H9 (cell line): ENCODE results near the gene TENM4. TPM values are rescaled to one million over a fixed set of nuclear protein-coding genes. Genes with fewer than 3 reads are reported as not detected.

Experiments
- DNase-seq: peaks from one replicate; pipeline ENCODE4 v3.0.0-alpha.2; 2017
- H2AFZ ChIP-seq: one replicate; pipeline ENCODE4 v1.6.1; 2013; ENCODE audit warnings: mild to moderate bottlenecking, low read length, control low read depth, moderate library complexity
- H2AK5ac ChIP-seq: 2 replicates; pipeline ENCODE4 v1.6.1; 2013; ENCODE audit warnings: low read length, control low read depth, mixed read lengths; ENCODE audit not compliant: insufficient read length
- H2BK120ac ChIP-seq: one replicate; pipeline ENCODE4 v1.6.1; 2013; ENCODE audit warnings: low read depth, mild to moderate bottlenecking, low read length, control low read depth, inconsistent platforms; ENCODE audit not compliant: poor library complexity, severe bottlenecking
- H2BK12ac ChIP-seq: 2 replicates; pipeline ENCODE4 v1.6.1; 2013; ENCODE audit warnings: low read length, control low read depth, mixed read lengths, low read depth; ENCODE audit not compliant: insufficient read length
- H2BK15ac ChIP-seq: 2 replicates; pipeline ENCODE4 v1.6.1; 2013; ENCODE audit warnings: low read depth, low read length, control low read depth
- H2BK20ac ChIP-seq: one replicate; pipeline ENCODE4 v1.6.1; 2013; ENCODE audit warnings: low read depth, mild to moderate bottlenecking, low read length, control low read depth, inconsistent platforms; ENCODE audit not compliant: poor library complexity, severe bottlenecking
- H2BK5ac ChIP-seq: 2 replicates; pipeline ENCODE4 v1.6.1; 2013; ENCODE audit warnings: low read length, control low read depth, mixed read lengths; ENCODE audit not compliant: insufficient read length
- H3K14ac ChIP-seq: 2 replicates; pipeline ENCODE4 v1.6.1; 2013; ENCODE audit warnings: low read length, control low read depth; ENCODE audit not compliant: insufficient read depth
- H3K18ac ChIP-seq: 2 replicates; pipeline ENCODE4 v1.6.1; 2013; ENCODE audit warnings: low read depth, mild to moderate bottlenecking, mixed read lengths, low read length, control low read depth; ENCODE audit not compliant: insufficient read length
- H3K23ac ChIP-seq: 2 replicates; pipeline ENCODE4 v1.6.1; 2013; ENCODE audit warnings: low read length, control low read depth, mixed read lengths, low read depth; ENCODE audit not compliant: insufficient read length
- H3K23me2 ChIP-seq: 2 replicates; pipeline ENCODE4 v1.6.1; 2013; ENCODE audit warnings: low read depth, mild to moderate bottlenecking, mixed read lengths, low read length, control low read depth; ENCODE audit not compliant: insufficient read length, poor library complexity, severe bottlenecking
- H3K27ac ChIP-seq: 2 replicates; pipeline ENCODE4 v1.5.1; 2013; ENCODE audit warnings: low read length, control low read depth, mixed read lengths, low read depth; ENCODE audit not compliant: insufficient read length
- H3K27me3 ChIP-seq: 2 replicates; pipeline ENCODE4 v1.6.1; 2013; ENCODE audit warnings: low read length, control low read depth, inconsistent platforms; ENCODE audit not compliant: insufficient read depth
- H3K4ac ChIP-seq: 2 replicates; pipeline ENCODE4 v1.6.1; 2013; ENCODE audit warnings: low read depth, mild to moderate bottlenecking, control low read depth, inconsistent platforms, low read length, moderate library complexity
- H3K4me1 ChIP-seq: 2 replicates; pipeline ENCODE4 v1.6.1; 2013; ENCODE audit warnings: low read length, control low read depth, inconsistent platforms; ENCODE audit not compliant: insufficient read depth
- H3K4me2 ChIP-seq: 2 replicates; pipeline ENCODE4 v1.6.1; 2013; ENCODE audit warnings: low read length, control low read depth, mixed read lengths; ENCODE audit not compliant: insufficient read length, insufficient read depth
- H3K56ac ChIP-seq: 2 replicates; pipeline ENCODE4 v1.6.1; 2013; ENCODE audit warnings: low read depth, mild to moderate bottlenecking, mixed read lengths, low read length, control low read depth; ENCODE audit not compliant: insufficient read length
- H3K79me1 ChIP-seq: 2 replicates; pipeline ENCODE4 v1.6.1; 2013; ENCODE audit warnings: low read depth, mild to moderate bottlenecking, moderate library complexity, low read length, control low read depth, inconsistent platforms; ENCODE audit not compliant: insufficient read depth, poor library complexity, severe bottlenecking
- H3K79me2 ChIP-seq: 2 replicates; pipeline ENCODE4 v1.6.1; 2013; ENCODE audit warnings: low read length, control low read depth, inconsistent platforms; ENCODE audit not compliant: insufficient read depth
- H3K9ac ChIP-seq: 2 replicates; pipeline ENCODE4 v1.6.1; 2013; ENCODE audit warnings: low read length, control low read depth, mixed read lengths; ENCODE audit not compliant: insufficient read length; ENCODE audit errors: extremely low read depth
- H3K9me3 ChIP-seq: one replicate; pipeline ENCODE4 v1.6.1; 2013; ENCODE audit warnings: low read depth, low read length, inconsistent platforms; ENCODE audit not compliant: control insufficient read depth
- H3T11ph ChIP-seq: one replicate; pipeline ENCODE4 v1.6.1; 2013; ENCODE audit warnings: mild to moderate bottlenecking, low read length, control low read depth, inconsistent platforms
- H4K20me1 ChIP-seq: one replicate; pipeline ENCODE4 v1.6.1; 2013; ENCODE audit not compliant: control insufficient read depth, insufficient read length, insufficient read depth
- H4K5ac ChIP-seq: 2 replicates; pipeline ENCODE4 v1.6.1; 2013; ENCODE audit warnings: low read depth, mild to moderate bottlenecking, mixed read lengths, low read length, control low read depth; ENCODE audit not compliant: insufficient read length
- H4K8ac ChIP-seq: replicated peaks from 2 replicates; pipeline ENCODE4 v1.6.1; 2013; ENCODE audit warnings: low read length, control low read depth, mixed read lengths, low read depth; ENCODE audit not compliant: insufficient read length
- H4K91ac ChIP-seq: 2 replicates; pipeline ENCODE4 v1.6.1; 2013; ENCODE audit warnings: low read depth, mild to moderate bottlenecking, moderate library complexity, mixed read lengths, low read length, control low read depth; ENCODE audit not compliant: insufficient read length
- H3K27ac Mint-ChIP-seq, 3 experiments: 2 replicates in 2 of 3; 3 replicates in 1 of 3; pipeline ENCODE4 v1.8.0; 2020 to 2021; ENCODE audit warnings: mixed read lengths in 3 of 3, mild to moderate bottlenecking in 1 of 3, moderate library complexity in 1 of 3
- H3K27me3 Mint-ChIP-seq: 2 replicates; pipeline ENCODE4 v1.8.0; 2021; ENCODE audit warnings: low read depth, mild to moderate bottlenecking, moderate library complexity, mixed read lengths
- H3K36me3 Mint-ChIP-seq, 3 experiments: 2 replicates in 2 of 3; 3 replicates in 1 of 3; pipeline ENCODE4 v1.8.0; 2020 to 2021; ENCODE audit warnings: low read depth in 3 of 3, mixed read lengths in 3 of 3; ENCODE audit not compliant: insufficient read depth in 1 of 3
- H3K4me1 Mint-ChIP-seq, 2 experiments: 2 replicates each; pipeline ENCODE4 v1.8.0; 2020; ENCODE audit warnings: mixed read lengths in 2 of 2
- H3K4me3 Mint-ChIP-seq, 2 experiments: 2 replicates in 1 of 2; 3 replicates in 1 of 2; pipeline ENCODE4 v1.8.0; 2020 to 2021; ENCODE audit warnings: mild to moderate bottlenecking in 2 of 2, mixed read lengths in 2 of 2, moderate library complexity in 1 of 2
- H3K9me3 Mint-ChIP-seq, 2 experiments: 2 replicates in 1 of 2; 3 replicates in 1 of 2; pipeline ENCODE4 v1.8.0; 2020; ENCODE audit warnings: mild to moderate bottlenecking in 2 of 2, mixed read lengths in 2 of 2, moderate library complexity in 1 of 2
- CTCF ChIP-seq: fragments of 200-600 bp; sonication (generic); conservative IDR thresholded peaks from 3 replicates; pipeline ENCODE4 v1.8.0; 2021; ENCODE audit warnings: antibody characterized with exemption, mild to moderate bottlenecking
- WGBS: extraction: QIAGEN DNeasy Blood & Tissue Kit; methylation state at CpG from one replicate; pipeline ENCODE4 v1.1.7; 2013; ENCODE audit warnings: missing lambda C conversion rate, low lambda C conversion rate, mixed read lengths; ENCODE audit not compliant: insufficient read length; ENCODE audit errors: extremely low coverage; 5-methylcytosine and 5-hydroxymethylcytosine counted together
- total RNA-seq: library from RNA; stranded (reverse); gene quantifications from 2 replicates; pipeline ENCODE4 v1.2.1, GENCODE V29; 2021

TENM4 gene
- total RNA-seq, 1 experiment from 2014 or later: 4.6 TPM

DNA sequence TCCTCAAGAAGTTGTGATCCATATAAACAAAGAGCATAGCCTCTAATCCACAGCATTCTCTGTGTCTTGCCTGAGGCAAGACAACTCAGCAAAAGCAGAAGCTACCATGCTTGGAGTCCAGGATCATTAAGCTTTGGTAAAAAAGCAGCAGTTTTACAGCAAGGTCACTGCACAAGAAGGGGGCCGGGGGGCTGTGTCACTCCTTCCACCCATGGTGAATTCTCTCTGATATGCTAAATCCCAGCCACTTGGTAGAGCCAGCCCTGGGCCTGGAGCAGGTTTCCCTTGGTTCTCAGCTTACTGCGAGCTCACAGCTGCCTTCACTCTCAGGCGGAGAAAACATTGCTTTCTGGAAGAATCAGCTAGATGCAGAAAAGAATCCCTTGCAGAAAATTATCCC lies 144.7 kb downstream of the TENM4 start:
- H3K23ac ChIP-seq: no peak overlapping the region
- H3K23me2 ChIP-seq: no peaks in the 10 kb centered on the region
- no peaks in the 10 kb centered on the region for H3K9me3 ChIP-seq
- no peak overlapping the region for H3K9ac ChIP-seq
- no peak overlapping the region for H3K27ac ChIP-seq
- no peak overlapping the region for H3K14ac ChIP-seq
- Mint-ChIP-seq H3K4me3 (no peak overlapping the region), H3K9me3 (no peaks in the 10 kb centered on the region), H3K27ac (no peak overlapping the region), H3K36me3 (no peaks in the 10 kb centered on the region), H3K27me3 (peaks cover 2% of the 10 kb centered on the region; the same call in 1 of the 2 replicates), H3K4me1 (peaks cover 17% of the 10 kb centered on the region in 2 experiments)
- no peak overlapping the region for H4K5ac ChIP-seq
- H4K20me1 ChIP-seq: no peaks in the 10 kb centered on the region
- DNase-seq: no peak
- H2BK5ac ChIP-seq: no peak overlapping the region
- no peak overlapping the region for H3K56ac ChIP-seq
- WGBS: no CpG with 5 or more reads among the region's 3 CpGs
- H2BK120ac ChIP-seq: no peak overlapping the region
- no peak overlapping the region for H2AFZ ChIP-seq
- no peak overlapping the region for H2BK12ac ChIP-seq
- H2AK5ac ChIP-seq: no peak overlapping the region
- TF ChIP-seq CTCF: no peak
- no peaks in the 10 kb centered on the region for H3K79me1 ChIP-seq
- no peak overlapping the region for H2BK20ac ChIP-seq
- no peak overlapping the region for H2BK15ac ChIP-seq
- no peaks in the 10 kb centered on the region for H3K79me2 ChIP-seq
- no peaks in the 10 kb centered on the region for H3K4me1 ChIP-seq
- no peaks in the 10 kb centered on the region for H3K27me3 ChIP-seq
- H4K91ac ChIP-seq: no peak overlapping the region
- no peak overlapping the region for H4K8ac ChIP-seq
- H3K18ac ChIP-seq: no peak overlapping the region
- no peak overlapping the region for H3K4ac ChIP-seq
- H3T11ph ChIP-seq: no peak overlapping the region
- H3K4me2 ChIP-seq: no peak overlapping the region
